Measurements from ENCODE around the gene CNDP1. TPM values are rescaled to one million over a fixed set of nuclear protein-coding genes. Genes with fewer than 3 reads are reported as not detected.

CNDP1 gene
- total RNA-seq, 4 donors from 2014 or later, result 0.53 TPM; not detected in 3

DNA sequence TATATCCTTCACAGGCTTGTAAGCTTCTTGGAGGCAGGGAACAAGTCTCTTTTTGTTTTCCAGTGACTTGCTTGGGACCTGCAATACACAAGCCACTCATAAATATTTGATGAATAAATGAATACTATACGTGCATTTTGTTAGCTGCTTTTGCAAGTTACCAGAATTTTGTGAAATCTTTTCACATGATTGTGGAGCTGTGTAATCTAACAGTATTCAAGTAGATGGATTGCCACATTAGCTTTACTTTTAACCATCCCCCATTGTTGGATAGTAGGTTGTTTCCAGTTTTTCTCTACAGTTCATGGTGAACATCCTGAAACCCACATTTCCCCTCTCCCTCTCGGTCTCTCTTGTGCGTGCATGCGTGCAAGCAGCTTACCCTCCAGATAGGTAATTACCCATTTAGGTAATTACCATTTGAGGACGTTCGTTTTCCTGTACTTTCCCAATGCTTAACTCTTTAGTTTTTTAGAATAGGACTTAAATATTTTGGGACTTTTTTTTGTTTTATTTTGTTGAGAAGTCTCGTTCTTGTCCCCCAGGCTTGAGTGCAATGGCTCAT lies 75.8 kb downstream of the CNDP1 start:
- no peaks in the 10 kb centered on the region for H3K4me1 ChIP-seq
- no peak for TF ChIP-seq POLR2A (IDR thresholded peaks at IDR 0.05)
- TF ChIP-seq, protein P1, sequence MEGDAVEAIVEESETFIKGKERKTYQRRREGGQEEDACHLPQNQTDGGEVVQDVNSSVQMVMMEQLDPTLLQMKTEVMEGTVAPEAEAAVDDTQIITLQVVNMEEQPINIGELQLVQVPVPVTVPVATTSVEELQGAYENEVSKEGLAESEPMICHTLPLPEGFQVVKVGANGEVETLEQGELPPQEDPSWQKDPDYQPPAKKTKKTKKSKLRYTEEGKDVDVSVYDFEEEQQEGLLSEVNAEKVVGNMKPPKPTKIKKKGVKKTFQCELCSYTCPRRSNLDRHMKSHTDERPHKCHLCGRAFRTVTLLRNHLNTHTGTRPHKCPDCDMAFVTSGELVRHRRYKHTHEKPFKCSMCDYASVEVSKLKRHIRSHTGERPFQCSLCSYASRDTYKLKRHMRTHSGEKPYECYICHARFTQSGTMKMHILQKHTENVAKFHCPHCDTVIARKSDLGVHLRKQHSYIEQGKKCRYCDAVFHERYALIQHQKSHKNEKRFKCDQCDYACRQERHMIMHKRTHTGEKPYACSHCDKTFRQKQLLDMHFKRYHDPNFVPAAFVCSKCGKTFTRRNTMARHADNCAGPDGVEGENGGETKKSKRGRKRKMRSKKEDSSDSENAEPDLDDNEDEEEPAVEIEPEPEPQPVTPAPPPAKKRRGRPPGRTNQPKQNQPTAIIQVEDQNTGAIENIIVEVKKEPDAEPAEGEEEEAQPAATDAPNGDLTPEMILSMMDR (IDR thresholded peaks at IDR 0.05), result no peak
- no peaks in the 10 kb centered on the region for H3K9me3 ChIP-seq
- no peaks in the 10 kb centered on the region for H3K27me3 ChIP-seq
- H3K36me3 ChIP-seq, result no peaks in the 10 kb centered on the region
- no peak overlapping the region for H3K4me3 ChIP-seq
- no peak for DNase-seq
- no peak overlapping the region for H3K27ac ChIP-seq

DNA sequence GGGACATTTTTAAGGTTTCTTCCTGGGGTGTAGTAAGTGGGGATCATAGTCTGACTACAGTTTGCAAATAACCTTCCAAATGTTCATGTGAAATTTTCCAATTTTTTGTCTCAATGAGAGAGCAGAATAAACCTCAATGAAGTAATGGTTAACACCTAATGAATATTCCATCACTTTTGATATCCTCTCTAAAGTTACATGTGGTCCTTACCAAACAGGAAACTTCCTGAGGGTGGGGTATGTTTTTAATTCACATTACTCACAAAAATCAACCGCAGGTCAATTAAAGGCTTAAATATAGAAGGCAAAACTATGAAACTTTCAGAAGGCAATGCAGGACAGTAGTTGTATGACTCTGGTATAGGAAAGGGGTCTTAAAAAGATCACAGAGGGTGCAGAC lies 76.6 kb downstream of the CNDP1 start:
- Histone ChIP-seq H3K27ac (no peak overlapping the region), H3K4me3 (no peak overlapping the region), H3K27me3 (no peaks in the 10 kb centered on the region), H3K9me3 (no peaks in the 10 kb centered on the region), H3K36me3 (no peaks in the 10 kb centered on the region), H3K4me1 (no peaks in the 10 kb centered on the region)
- TF ChIP-seq POLR2A (IDR thresholded peaks at IDR 0.05), result no peak
- TF ChIP-seq, protein P1 (IDR thresholded peaks at IDR 0.05), result no peak
- DNase-seq, result no peak

DNA sequence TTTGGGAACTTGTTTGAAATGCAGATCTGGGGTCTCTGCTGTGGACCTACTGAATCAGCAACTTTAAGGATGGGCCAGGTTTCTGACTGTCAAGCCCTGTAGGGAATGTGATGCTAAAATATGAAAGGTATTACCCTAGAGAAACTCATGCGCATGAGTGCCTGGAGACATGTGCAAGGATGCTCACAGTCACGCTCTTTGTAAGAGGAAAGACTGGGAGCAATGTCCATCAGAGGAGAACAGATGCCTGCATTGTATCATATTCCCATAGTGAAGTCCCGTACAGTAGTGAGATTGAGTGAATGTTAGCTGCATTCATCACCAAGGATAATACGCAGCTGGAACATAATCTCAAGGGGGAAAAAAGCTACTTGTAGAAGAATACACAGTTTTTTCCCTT lies 77.5 kb downstream of the CNDP1 start:
- no peak for DNase-seq

DNA sequence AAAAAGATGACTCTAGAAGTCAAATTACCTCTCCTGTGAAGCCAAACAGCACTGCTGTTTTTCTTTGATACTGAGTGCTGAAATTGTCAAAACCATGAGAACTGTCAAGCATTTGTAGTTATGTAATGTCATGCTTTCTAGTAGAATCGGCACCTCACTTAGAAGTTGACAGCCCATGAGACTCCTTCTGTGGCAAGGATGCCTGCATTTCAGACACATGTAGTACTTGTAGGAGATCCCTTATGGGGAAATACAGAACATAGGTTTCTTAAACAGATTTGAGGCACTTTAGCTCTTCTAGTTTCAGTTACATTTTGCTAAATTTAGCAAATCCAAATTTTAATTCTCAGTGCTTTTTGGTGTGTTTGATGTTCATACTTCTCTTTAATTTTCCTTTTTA lies 79.1 kb downstream of the CNDP1 start:
- H3K27me3 ChIP-seq, result no peaks in the 10 kb centered on the region
- H3K4me1 ChIP-seq, result no peaks in the 10 kb centered on the region
- H3K27ac ChIP-seq, result no peak overlapping the region
- DNase-seq, result no peak
- TF ChIP-seq, protein P1 (IDR thresholded peaks at IDR 0.05), result no peak
- no peak for TF ChIP-seq POLR2A (IDR thresholded peaks at IDR 0.05)
- H3K9me3 ChIP-seq, result no peaks in the 10 kb centered on the region
- H3K36me3 ChIP-seq, result no peaks in the 10 kb centered on the region
- H3K4me3 ChIP-seq, result no peak overlapping the region

More for the DNA sequence above, 77.5 kb downstream of the CNDP1 start:
- TF ChIP-seq, protein P1 (IDR thresholded peaks at IDR 0.05), result no peak
- TF ChIP-seq POLR2A (IDR thresholded peaks at IDR 0.05), result no peak
- Histone ChIP-seq H3K4me1 (no peaks in the 10 kb centered on the region), H3K27me3 (no peaks in the 10 kb centered on the region), H3K9me3 (no peaks in the 10 kb centered on the region), H3K27ac (no peak overlapping the region), H3K4me3 (no peak overlapping the region), H3K36me3 (no peaks in the 10 kb centered on the region)

DNA sequence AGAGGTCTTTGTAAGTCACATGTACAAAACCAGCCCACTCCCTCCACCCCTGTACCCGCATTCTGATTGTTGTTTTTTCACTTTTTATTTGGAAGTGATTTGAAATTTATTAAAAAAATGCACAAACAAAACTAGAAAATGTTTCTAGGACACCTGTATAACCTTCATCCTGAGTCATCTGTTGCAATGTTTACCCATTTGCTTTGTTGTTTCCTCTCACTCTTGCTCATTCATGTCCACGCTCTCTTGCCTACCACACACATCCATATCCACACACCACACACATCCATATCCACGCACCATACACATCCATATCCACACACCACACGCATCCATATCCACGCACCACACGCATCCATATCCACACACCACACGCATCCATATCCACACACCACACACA lies 82.2 kb downstream of the CNDP1 start:
- TF ChIP-seq, protein P1 (IDR thresholded peaks at IDR 0.05), result no peak
- TF ChIP-seq POLR2A (IDR thresholded peaks at IDR 0.05), result no peak
- no peaks in the 10 kb centered on the region for H3K9me3 ChIP-seq
- no peaks in the 10 kb centered on the region for H3K4me1 ChIP-seq

DNA sequence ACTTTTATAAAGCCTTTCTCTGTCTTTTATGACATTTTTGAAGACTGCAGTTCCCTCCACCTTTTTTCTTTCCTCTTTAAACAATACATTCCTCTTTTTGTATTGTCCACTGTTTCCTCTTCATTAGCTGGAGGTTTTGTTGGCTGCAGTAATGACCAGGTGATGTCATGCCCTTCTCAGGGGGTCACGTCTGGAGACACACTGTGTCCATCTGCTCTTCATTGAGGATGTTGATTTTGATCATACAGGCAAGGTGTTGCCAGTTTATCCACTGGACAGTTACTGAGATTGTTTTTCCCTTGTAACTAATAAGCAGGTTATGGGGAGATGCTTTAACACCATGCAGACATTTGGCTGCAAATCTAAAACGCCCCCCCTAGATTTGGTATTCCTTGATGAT lies 83.2 kb downstream of the CNDP1 start:
- H3K27ac ChIP-seq, result no peak overlapping the region
- no peaks in the 10 kb centered on the region for H3K4me1 ChIP-seq
- H3K27me3 ChIP-seq, result no peaks in the 10 kb centered on the region
- no peaks in the 10 kb centered on the region for H3K36me3 ChIP-seq
- DNase-seq, result no peak
- H3K4me3 ChIP-seq, result no peak overlapping the region
- TF ChIP-seq POLR2A (IDR thresholded peaks at IDR 0.05), result no peak
- TF ChIP-seq, protein P1 (IDR thresholded peaks at IDR 0.05), result no peak
- no peaks in the 10 kb centered on the region for H3K9me3 ChIP-seq

More for the DNA sequence above, 82.2 kb downstream of the CNDP1 start:
- DNase-seq, result no peak
- Histone ChIP-seq H3K36me3 (no peaks in the 10 kb centered on the region), H3K27ac (no peak overlapping the region), H3K27me3 (no peaks in the 10 kb centered on the region), H3K4me3 (no peak overlapping the region)
